ENCODE results near the gene MSX1. TPM values are rescaled to one million over a fixed set of nuclear protein-coding genes. Genes with fewer than 3 reads are reported as not detected.

Gene MSX1
- total RNA-seq, 1 donor from 2014 or later, result 2.9 TPM

- no peak for DNase-seq (ENCODE audit: low spot score, unreplicated experiment)
- Mint-ChIP-seq H3K4me1 (ENCODE audit: low read depth) (peaks cover 3% of the 10 kb centered on the region), H3K9me3 (ENCODE audit: low read depth) (peaks cover 4% of the 10 kb centered on the region), H3K36me3 (ENCODE audit: insufficient read depth) (no peaks in the 10 kb centered on the region), H3K27ac (no peak overlapping the region), H3K4me3 (ENCODE audit: low read depth) (no peak overlapping the region), H3K27me3 (peaks cover 27% of the 10 kb centered on the region)
- TF ChIP-seq, protein P1, sequence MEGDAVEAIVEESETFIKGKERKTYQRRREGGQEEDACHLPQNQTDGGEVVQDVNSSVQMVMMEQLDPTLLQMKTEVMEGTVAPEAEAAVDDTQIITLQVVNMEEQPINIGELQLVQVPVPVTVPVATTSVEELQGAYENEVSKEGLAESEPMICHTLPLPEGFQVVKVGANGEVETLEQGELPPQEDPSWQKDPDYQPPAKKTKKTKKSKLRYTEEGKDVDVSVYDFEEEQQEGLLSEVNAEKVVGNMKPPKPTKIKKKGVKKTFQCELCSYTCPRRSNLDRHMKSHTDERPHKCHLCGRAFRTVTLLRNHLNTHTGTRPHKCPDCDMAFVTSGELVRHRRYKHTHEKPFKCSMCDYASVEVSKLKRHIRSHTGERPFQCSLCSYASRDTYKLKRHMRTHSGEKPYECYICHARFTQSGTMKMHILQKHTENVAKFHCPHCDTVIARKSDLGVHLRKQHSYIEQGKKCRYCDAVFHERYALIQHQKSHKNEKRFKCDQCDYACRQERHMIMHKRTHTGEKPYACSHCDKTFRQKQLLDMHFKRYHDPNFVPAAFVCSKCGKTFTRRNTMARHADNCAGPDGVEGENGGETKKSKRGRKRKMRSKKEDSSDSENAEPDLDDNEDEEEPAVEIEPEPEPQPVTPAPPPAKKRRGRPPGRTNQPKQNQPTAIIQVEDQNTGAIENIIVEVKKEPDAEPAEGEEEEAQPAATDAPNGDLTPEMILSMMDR (IDR thresholded peaks at IDR 0.05; ENCODE audit: unreplicated experiment), result no peak
Measured at GRCh38 chr4:4836044-4836443, 23.4 kb upstream of the MSX1 start.

- Mint-ChIP-seq H3K27ac (no peak overlapping the region), H3K36me3 (ENCODE audit: insufficient read depth) (no peaks in the 10 kb centered on the region), H3K9me3 (ENCODE audit: low read depth) (peaks cover 4% of the 10 kb centered on the region), H3K4me3 (ENCODE audit: low read depth) (no peak overlapping the region), H3K27me3 (peaks cover 32% of the 10 kb centered on the region), H3K4me1 (ENCODE audit: low read depth) (peaks cover 3% of the 10 kb centered on the region)
- TF ChIP-seq, protein P1 (IDR thresholded peaks at IDR 0.05; ENCODE audit: unreplicated experiment), result no peak
- DNase-seq (ENCODE audit: low spot score, unreplicated experiment), result no peak
Measured at GRCh38 chr4:4837316-4837715, 22.1 kb upstream of the MSX1 start.

GRCh38 chr4:4838051-4838935 lies 21.2 kb upstream of the MSX1 start:
- H3K27ac Mint-ChIP-seq, result no peak overlapping the region
- peaks cover 3% of the 10 kb centered on the region for H3K4me1 Mint-ChIP-seq (ENCODE audit: low read depth)
- DNase-seq (ENCODE audit: low spot score, unreplicated experiment), result no peak
- H3K27me3 Mint-ChIP-seq, result peaks cover 40% of the 10 kb centered on the region
- H3K4me3 Mint-ChIP-seq (ENCODE audit: low read depth), result no peak overlapping the region
- H3K9me3 Mint-ChIP-seq (ENCODE audit: low read depth), result peaks cover 4% of the 10 kb centered on the region
- TF ChIP-seq, protein P1 (IDR thresholded peaks at IDR 0.05; ENCODE audit: unreplicated experiment), result no peak
- H3K36me3 Mint-ChIP-seq (ENCODE audit: insufficient read depth), result no peaks in the 10 kb centered on the region

GRCh38 chr4:4838936-4839810 lies 20.3 kb upstream of the MSX1 start:
- TF ChIP-seq, protein P1 (IDR thresholded peaks at IDR 0.05; ENCODE audit: unreplicated experiment), result no peak
- peaks cover 3% of the 10 kb centered on the region for H3K4me1 Mint-ChIP-seq (ENCODE audit: low read depth)
- peaks cover 48% of the 10 kb centered on the region for H3K27me3 Mint-ChIP-seq
- peaks cover 4% of the 10 kb centered on the region for H3K9me3 Mint-ChIP-seq (ENCODE audit: low read depth)
- no peak for DNase-seq (ENCODE audit: low spot score, unreplicated experiment)
- no peak overlapping the region for H3K4me3 Mint-ChIP-seq (ENCODE audit: low read depth)
- H3K36me3 Mint-ChIP-seq (ENCODE audit: insufficient read depth), result no peaks in the 10 kb centered on the region
- no peak overlapping the region for H3K27ac Mint-ChIP-seq

GRCh38 chr4:4840351-4840750 lies 19.1 kb upstream of the MSX1 start:
- no peak for DNase-seq (ENCODE audit: low spot score, unreplicated experiment)
- peaks cover 3% of the 10 kb centered on the region for H3K4me1 Mint-ChIP-seq (ENCODE audit: low read depth)
- no peak overlapping the region for H3K27ac Mint-ChIP-seq
- H3K36me3 Mint-ChIP-seq (ENCODE audit: insufficient read depth), result no peaks in the 10 kb centered on the region
- no peaks in the 10 kb centered on the region for H3K9me3 Mint-ChIP-seq (ENCODE audit: low read depth)
- H3K27me3 Mint-ChIP-seq, result peaks cover 58% of the 10 kb centered on the region
- TF ChIP-seq, protein P1 (IDR thresholded peaks at IDR 0.05; ENCODE audit: unreplicated experiment), result no peak
- H3K4me3 Mint-ChIP-seq (ENCODE audit: low read depth), result no peak overlapping the region

Data from progenitor cell of endocrine pancreas (in vitro differentiated cells).